ENCODE measurements around the gene SPATA13. TPM values are rescaled to one million over a fixed set of nuclear protein-coding genes. Genes with fewer than 3 reads are reported as not detected.

SPATA13 gene
- total RNA-seq, 2 donors from 2014 or later, result 85.2 to 163 TPM

- Histone ChIP-seq H3K4me1 (replicated peaks) (no peaks in the 10 kb centered on the region), H3K9me3 (no peaks in the 10 kb centered on the region), H3K27me3 (replicated peaks; ENCODE audit: insufficient read depth) (no peaks in the 10 kb centered on the region), H3K36me3 (peaks cover 9 to 12% of the 10 kb centered on the region in 2 donors), H3K4me3 (no peak overlapping the region), H3K27ac (no peak overlapping the region)
- 94% methylated on average over 11 of the region's 11 CpGs for WGBS
- DNase-seq (ENCODE audit: low spot score), result no peak
- intact Hi-C loops (cut with DNase I), result no loop called here
- TF ChIP-seq CTCF (IDR thresholded peaks at IDR 0.05) (no peak), POLR2A (IDR thresholded peaks at IDR 0.05) (no peak), POLR2AphosphoS5 (IDR thresholded peaks at IDR 0.05) (no peak)
These were observed 126.1 kb downstream of the SPATA13 start for GRCh38 chr13:24286624-24287023.

DNA sequence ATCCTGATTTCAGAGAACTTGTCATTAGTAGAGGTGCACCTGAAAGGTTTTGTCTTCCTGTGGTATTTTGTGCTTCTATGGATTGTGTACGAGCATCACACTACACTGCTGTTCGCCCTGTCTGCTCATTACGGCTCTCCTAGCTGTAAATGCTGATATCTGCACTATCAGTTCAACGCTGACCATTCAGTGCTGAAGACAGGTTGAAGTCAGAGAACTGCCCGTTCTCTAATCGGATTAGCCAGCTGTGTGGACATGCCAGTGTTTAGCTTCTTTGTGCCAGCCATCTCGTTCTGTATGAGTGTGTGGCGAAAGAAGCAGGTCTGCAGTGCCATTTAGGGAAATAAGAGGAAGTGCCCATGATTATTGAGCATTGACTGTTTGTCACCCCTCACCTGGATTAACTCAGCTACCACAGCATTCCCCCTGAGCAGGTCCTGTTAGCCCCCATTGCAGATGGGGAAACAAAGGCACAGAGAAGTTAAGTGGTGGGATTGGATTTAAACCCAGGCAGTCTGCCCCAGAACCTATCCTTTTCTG is 127.3 kb downstream of the SPATA13 start:
- WGBS, result 93% methylated on average over 8 of the region's 8 CpGs
- no peak overlapping the region for H3K4me3 ChIP-seq
- TF ChIP-seq CTCF (IDR thresholded peaks at IDR 0.05) (no peak), POLR2A (IDR thresholded peaks at IDR 0.05) (no peak), POLR2AphosphoS5 (IDR thresholded peaks at IDR 0.05) (no peak)
- H3K4me1 ChIP-seq (replicated peaks), result no peaks in the 10 kb centered on the region
- H3K36me3 ChIP-seq, result peaks cover 12 to 15% of the 10 kb centered on the region in 2 donors
- no peaks in the 10 kb centered on the region for H3K9me3 ChIP-seq
- H3K27ac ChIP-seq, result no peak overlapping the region
- DNase-seq (ENCODE audit: low spot score), result no peak
- intact Hi-C loops (cut with DNase I), result no loop called here
- no peaks in the 10 kb centered on the region for H3K27me3 ChIP-seq (replicated peaks; ENCODE audit: insufficient read depth)

DNA sequence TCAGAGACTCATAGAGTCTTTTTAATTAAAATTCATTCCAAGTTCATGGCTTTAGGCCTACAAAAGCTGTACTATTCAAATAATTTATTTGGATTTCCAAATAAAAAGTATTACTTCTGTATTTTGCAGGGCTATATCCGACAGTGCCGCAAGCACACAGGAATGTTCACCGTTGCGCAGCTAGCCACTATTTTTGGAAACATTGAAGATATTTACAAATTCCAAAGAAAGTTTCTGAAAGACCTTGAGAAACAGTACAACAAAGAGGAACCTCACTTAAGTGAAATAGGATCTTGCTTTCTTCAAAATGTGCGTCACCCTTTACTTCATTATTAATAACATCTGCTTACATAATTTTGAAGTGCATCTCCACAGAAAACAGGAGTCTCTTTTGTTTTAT is 128.3 kb downstream of the SPATA13 start:
- 85% methylated on average over 5 of the region's 5 CpGs for WGBS
- TF ChIP-seq CTCF (IDR thresholded peaks at IDR 0.05) (no peak), POLR2AphosphoS5 (IDR thresholded peaks at IDR 0.05) (no peak), POLR2A (IDR thresholded peaks at IDR 0.05) (no peak)
- H3K27ac ChIP-seq, result no peak overlapping the region

GRCh38 chr13:24290280-24290932 is 129.9 kb downstream of the SPATA13 start:
- Histone ChIP-seq H3K4me1 (replicated peaks) (no peaks in the 10 kb centered on the region), H3K9me3 (no peaks in the 10 kb centered on the region), H3K27ac (no peak overlapping the region), H3K27me3 (replicated peaks; ENCODE audit: insufficient read depth) (no peaks in the 10 kb centered on the region), H3K36me3 (peaks cover 15 to 18% of the 10 kb centered on the region in 2 donors), H3K4me3 (no peak overlapping the region)
- WGBS, result 87% methylated on average over 20 of the region's 20 CpGs
- DNase-seq (ENCODE audit: low spot score), result no peak
- intact Hi-C loops (cut with DNase I), result no loop called here
- TF ChIP-seq POLR2A (IDR thresholded peaks at IDR 0.05) (no peak), POLR2AphosphoS5 (IDR thresholded peaks at IDR 0.05) (no peak), CTCF (IDR thresholded peaks at IDR 0.05) (no peak)

More for the DNA sequence above, 128.3 kb downstream of the SPATA13 start:
- DNase-seq (ENCODE audit: low spot score), result no peak
- H3K4me1 ChIP-seq (replicated peaks), result no peaks in the 10 kb centered on the region
- no peaks in the 10 kb centered on the region for H3K9me3 ChIP-seq
- H3K4me3 ChIP-seq, result no peak overlapping the region
- intact Hi-C loops (cut with DNase I), result no loop called here
- no peaks in the 10 kb centered on the region for H3K27me3 ChIP-seq (replicated peaks; ENCODE audit: insufficient read depth)
- H3K36me3 ChIP-seq, result peaks cover 12 to 15% of the 10 kb centered on the region in 2 donors

- no peak overlapping the region for H3K4me3 ChIP-seq
- intact Hi-C loops (cut with DNase I), result no loop called here
- no peaks in the 10 kb centered on the region for H3K4me1 ChIP-seq (replicated peaks)
- H3K27me3 ChIP-seq (replicated peaks; ENCODE audit: insufficient read depth), result no peaks in the 10 kb centered on the region
- TF ChIP-seq POLR2A (IDR thresholded peaks at IDR 0.05) (no peak), POLR2AphosphoS5 (IDR thresholded peaks at IDR 0.05) (no peak), CTCF (IDR thresholded peaks at IDR 0.05) (no peak)
- 95% methylated on average over 6 of the region's 6 CpGs for WGBS
- no peak overlapping the region for H3K27ac ChIP-seq
- peaks cover 8 to 20% of the 10 kb centered on the region in 2 donors for H3K36me3 ChIP-seq
- H3K9me3 ChIP-seq, result no peaks in the 10 kb centered on the region
- no peak for DNase-seq (ENCODE audit: low spot score)
These were observed 132.0 kb downstream of the SPATA13 start for GRCh38 chr13:24292481-24292880.
